NCI-H2107 treated with DMSO at 0.1 percent for 48 hours (cell line): ENCODE measurements around the gene ACAP2.
A peak's percentile ranks its signal among the peaks of the same experiment; 100 is the strongest.
"Not testable (repeated sequence)": the region's sequence is repeated elsewhere in the genome, so short reads cannot be mapped to it uniquely, and the experiment has no call there.

Experiments used
- DNase-seq: peaks from one replicate; lab custom pipeline; 2025; ENCODE audit not compliant: unreplicated experiment; lab: John Stamatoyannopoulos, UW

The ACAP2 gene

GRCh38 chr3:195442573-195443390, at the start of gene ACAP2:
ACAP2 (minus strand) TSS chr3:195443020; CDS start chr3:195442847, 173 bp downstream.
- peak; percentile 100 for DNase-seq

- DNase-seq: no peak
Measured at GRCh38 chr3:195475614-195476013, 32.8 kb upstream of the ACAP2 start.

DNA sequence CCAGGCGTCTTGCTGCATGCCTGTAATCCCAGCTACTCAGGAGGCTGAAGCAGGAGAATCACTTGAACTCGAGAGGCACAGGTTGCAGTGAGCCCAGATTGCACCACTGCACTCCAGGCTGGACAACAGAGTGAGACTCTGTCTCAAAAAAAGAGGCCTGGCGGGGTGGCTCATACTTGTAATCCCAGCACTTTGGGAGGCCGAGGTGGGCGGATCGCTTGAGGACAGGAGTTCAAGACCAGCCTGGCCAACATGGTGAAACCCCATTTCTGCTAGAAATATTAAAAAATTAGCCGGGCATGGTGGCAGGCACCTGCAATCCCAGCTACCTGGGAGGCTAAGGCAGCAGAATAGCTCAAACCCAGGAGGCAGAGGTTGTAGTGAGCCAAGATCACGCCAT, 32.3 kb upstream of the ACAP2 start:
- not testable (repeated sequence) for DNase-seq

DNA sequence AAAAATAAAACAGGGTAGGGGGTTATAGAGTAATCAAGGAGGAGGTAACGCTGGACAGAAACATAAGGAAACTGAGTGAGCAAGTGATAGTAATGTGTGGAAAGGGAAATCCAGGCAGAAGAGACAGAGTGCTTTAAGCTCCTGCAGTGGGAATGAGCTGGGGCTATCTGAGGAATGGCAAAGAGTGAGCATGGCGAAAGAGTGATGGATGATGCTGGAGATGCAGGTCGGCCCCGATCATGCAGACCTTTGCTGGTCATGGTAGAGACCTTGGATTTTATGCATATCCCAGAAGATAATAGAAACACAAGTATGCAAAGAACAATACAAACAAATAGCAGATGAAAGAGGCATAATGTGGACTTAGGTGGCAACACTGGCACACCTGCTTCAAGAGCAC, 26.0 kb upstream of the ACAP2 start:
- no peak for DNase-seq

DNA sequence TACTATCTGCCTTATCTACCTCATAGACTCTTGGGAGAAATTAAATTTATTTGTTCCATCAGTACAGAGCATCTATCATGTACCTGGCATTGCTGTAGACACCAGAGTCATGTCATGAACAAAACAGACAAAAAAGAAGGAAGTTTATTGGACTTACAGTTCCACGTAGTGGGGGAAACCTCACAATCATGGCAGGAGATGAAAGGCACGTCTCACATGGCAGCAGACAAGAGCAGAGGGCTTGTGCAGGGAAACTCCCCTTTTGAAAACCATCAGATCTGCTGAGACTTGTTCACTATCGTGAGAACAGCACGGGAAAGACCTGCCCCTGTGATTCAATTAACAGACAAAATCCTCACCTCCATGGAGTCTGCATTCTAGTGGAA, 25.6 kb upstream of the ACAP2 start:
- no peak for DNase-seq

DNA sequence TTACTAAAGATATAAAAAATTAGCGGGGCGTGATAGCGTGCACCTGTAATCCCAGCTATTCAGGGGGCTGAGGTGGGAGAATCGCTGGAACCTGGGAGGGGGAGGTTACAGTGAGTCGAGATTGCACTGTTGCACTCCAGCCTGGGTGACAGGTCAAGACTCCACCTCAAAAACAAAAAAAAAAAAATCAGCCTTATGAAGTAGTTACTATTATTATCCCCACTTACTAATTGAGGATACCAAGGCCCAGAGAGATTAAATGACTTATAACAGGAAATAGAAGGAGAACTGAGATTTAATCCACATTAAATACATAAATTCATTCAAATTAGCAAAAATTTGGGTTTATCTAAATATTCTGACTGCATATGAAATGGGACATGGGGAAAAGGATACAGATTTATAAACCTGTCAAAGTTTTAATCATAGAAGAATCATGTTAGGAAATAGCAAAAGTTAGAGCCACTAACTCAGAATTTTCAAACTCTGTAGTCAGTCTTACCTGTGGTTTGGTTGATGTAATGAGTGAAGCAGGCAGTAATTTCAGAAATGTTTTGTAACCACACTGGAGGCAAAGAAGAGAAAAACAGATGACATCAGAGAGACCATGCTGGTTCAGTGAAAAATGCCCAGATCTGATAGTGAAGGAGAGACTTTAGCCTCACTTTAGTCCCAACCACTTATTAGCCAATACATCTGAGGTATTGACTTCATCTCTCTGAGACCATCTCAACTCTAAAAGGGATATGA, 25.0 kb upstream of the ACAP2 start:
- no peak for DNase-seq

- no peak for DNase-seq
Measured at GRCh38 chr3:195466251-195466650, 23.4 kb upstream of the ACAP2 start.

DNA sequence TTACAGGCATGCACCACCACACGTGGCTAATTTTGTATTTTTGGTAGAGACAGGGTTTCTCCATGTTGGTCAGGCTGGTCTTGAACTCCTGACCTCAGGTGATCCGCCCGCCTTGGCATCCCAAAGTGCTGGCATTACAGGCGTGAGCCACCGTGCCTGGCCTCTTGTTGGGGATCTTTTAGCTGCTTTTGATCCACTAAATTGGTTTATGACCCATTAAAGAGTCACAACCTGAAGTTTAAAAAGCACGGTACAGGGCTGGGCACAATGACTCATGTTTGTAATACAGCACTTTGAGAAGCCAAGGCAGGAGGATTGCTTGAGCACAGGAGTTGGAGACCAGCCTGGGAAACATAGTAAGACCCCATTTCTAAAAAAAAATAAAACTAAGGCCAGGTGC, 20.1 kb upstream of the ACAP2 start:
- not testable (repeated sequence) for DNase-seq

DNA sequence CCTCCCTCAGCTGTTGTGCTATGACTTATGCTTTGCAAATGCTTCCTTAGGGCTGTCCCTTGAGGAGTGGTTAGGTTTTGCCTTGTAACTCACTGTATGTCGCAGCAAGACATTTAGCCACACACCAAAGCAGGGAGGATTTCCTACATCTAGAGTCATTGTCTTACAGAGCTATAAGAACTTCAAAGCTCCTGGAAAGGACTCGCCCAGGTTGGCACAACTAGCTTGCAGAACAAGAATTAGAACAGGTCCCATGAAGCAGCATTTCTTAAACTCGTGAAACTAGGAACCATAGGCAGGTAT, 19.4 kb upstream of the ACAP2 start:
- DNase-seq: no peak

DNA sequence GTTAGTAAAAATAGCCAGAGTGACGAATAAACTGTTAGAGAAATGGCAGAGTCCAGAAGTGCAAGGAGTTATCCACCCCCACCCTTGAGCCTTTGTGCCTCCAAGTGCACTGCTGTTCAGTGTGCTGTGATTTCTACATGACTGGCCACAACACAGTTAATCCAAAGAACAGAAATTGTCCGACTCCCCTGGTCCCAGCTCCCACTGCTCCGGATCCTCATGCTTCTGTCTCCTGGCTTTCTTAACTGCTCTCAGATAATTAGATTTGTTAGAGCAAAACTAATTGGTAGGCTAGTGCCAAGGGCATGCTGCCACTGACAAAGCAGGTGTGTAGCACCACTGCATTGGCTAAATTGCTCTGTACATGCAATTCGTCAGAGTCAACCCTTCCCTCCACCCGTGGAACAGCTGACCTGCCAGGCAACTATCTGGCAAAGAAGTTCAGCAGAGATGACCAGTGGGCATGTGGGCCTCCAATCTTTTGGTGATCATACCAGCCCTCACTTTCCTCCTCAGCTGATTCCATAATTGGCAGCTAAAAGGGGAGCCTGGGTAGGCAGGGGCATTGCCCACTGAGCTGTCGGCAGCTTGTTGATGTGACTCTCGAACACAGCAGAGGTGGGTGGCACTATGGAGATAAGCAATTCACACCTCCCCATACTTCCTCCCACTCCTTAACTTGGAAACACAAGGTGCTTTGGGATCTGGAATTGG, 18.9 kb upstream of the ACAP2 start:
- DNase-seq: no peak

DNA sequence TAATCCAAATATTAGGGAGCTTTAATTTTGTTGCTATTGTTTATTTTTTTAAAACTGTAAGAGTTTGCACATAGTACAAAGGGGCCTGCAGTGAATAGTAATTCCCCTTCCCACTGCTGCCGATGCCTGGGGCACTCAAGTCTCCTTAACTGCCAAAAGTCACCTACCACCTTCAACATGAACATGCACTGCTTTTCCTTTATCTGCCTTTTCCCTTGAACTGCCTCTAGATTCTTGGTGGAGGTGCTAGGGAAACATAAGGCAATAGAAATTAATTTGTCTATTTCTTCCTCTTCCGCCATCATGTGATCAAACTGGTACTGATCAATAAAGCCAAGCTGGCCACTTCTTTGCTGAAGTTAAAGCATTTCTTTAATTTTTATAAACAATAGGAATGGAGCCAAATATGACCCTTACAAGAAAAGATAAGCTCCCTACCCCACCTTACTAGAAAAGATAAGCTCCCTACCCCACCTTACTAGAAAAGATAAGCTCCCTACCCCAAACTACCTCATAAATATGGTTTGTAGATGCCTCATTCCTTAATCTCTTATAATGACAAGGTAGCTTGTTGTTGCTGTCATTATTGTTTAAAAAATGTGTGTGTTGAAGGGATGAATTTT, 17.4 kb upstream of the ACAP2 start:
- DNase-seq: no peak

DNA sequence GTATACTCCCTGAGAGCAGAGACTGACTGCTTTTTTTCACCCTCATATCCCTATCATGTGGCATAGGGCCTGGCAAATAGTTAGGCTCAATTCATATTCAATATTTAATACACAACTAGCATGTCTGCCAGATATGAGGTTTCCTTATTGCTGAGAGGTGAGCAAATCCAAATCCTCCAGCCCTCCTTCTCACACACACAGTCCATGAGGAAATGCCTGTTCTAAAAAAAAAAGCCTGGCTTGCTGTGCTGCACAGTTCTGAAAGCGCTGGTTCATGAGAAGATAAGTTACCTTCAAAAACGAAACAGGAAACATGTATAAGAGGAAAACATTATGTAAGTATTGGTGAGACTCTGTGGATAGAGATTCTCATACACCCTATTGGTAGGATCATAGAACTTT, 15.5 kb upstream of the ACAP2 start:
- no peak for DNase-seq

DNA sequence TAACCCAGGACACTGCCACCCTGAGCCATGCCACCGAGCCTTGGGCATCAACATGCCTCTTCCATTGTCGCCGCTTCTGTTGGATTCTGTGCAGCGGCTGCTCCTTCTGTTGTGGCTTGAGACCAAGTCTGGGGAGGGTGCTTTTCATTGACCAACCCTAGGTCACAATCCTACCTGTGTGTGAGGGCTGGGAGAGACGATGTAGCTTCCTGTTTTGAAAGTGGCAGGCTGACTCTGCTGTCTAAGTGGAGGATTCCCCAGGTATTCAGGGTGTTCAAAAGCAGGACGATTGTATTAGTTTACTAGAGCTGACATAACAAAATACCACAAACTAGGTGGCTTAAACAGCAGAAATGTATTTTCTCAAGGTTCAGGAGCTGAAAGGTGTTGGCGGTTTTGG, 13.0 kb upstream of the ACAP2 start:
- no peak for DNase-seq

DNA sequence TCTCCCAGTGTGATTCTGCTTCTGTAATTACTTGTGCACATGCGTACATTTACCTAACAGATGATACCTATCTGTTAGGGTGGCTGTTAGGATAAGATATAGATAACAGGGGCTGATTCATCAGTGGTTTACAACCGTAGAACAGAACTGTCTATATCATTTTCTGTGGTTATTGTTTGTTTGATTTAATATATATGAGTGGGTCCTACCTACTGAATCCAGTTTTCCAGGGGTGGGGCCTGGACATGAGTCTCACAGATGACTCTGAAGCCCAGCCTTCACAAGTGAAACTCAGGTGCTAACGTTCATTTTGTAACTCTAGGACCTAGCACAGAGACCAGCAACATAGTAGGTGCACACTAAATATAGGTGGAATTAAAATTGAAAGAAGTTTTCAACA, 10.4 kb upstream of the ACAP2 start:
- no peak for DNase-seq

- peak; percentile 100 for DNase-seq
Measured at GRCh38 chr3:195451373-195452015, 8.7 kb upstream of the ACAP2 start.

- peak; percentile 89 for DNase-seq
Measured at GRCh38 chr3:195450731-195451229, 8.0 kb upstream of the ACAP2 start.

- no peak for DNase-seq
Measured at GRCh38 chr3:195448205-195448875, 5.5 kb upstream of the ACAP2 start.

DNA sequence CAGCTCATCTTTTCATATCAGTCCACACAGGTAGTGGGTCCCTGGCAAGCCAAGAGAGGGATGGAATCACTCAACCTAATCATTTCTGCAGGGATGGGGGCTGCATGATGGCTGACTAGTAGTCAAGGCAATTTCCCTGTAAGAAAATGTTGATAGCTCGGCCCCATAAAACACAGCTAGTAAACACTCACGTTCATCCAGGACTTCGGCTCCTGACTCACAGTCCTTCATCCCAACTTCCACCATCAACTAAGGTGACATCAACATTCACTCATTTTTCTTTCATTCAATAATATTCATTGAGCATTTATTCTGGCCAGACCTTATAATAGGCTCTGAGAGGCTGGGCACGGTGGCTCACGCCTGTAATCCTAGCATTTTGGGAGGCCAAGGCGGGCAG, 4.4 kb upstream of the ACAP2 start:
- no peak for DNase-seq

DNA sequence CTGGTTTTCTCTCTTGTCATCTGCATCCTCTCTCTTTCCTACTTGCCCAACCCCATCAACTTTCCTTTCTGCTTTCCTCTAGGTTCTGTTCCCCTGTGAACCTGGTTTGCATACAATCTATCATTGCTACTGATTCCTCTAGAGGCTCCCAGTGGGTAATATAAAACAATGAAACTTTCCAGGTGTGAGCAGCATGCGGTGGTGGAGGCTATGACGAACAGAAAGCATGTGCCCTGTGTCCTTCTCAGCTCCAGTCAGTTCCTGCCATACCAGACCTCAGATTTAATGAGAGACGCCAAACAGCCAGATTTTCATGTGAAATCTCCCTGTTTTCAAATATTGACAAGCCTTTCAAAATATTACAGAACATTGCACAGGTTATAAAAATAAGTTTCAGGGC, 3.5 kb upstream of the ACAP2 start:
- DNase-seq: peak; percentile 97

DNA sequence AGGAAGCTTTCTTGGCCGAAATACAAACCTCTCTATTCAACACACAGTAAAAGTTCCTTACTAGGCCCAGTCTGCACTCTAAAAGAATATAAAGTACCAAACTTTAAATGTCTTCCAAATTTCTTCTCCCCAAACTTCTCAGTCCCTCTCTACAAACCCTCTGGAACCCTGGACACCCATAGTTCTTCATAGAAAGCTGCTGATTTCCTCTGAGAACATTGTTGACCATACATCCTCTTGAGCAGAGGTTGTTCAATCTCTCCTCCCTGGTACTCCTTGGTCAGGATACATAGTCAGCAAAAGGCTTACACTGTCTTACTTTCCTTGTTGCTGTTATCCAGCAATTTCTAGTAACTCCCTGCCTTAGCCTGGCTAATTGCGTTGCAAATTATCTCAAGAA, 3.1 kb upstream of the ACAP2 start:
- no peak for DNase-seq
